Esophagus squamous epithelium (tissue), 4 donors: ENCODE data around the gene CABP1.

ENCODE experiments used
- POLR2A ChIP-seq, 4 donors: fragments of 450-650 bp; IDR thresholded peaks; one replicate each; pipeline ENCODE4 v1.6.1; 2017; ENCODE audit warnings: antibody characterized with exemption in 4 of 4, mild to moderate bottlenecking in 4 of 4, moderate library complexity in 3 of 4
- TF ChIP-seq, protein P1 (sequence below), 6 experiments: fragments of 450-650 bp in 4 of 6; fragments of 200-600 bp in 2 of 6; sonication (generic) in 2 of 6; IDR thresholded peaks; one replicate each; pipeline ENCODE4 v1.5.1; 2016 to 2019; ENCODE audit warnings: antibody characterized with exemption in 6 of 6, mild to moderate bottlenecking in 4 of 6, moderate library complexity in 4 of 6

DNA sequence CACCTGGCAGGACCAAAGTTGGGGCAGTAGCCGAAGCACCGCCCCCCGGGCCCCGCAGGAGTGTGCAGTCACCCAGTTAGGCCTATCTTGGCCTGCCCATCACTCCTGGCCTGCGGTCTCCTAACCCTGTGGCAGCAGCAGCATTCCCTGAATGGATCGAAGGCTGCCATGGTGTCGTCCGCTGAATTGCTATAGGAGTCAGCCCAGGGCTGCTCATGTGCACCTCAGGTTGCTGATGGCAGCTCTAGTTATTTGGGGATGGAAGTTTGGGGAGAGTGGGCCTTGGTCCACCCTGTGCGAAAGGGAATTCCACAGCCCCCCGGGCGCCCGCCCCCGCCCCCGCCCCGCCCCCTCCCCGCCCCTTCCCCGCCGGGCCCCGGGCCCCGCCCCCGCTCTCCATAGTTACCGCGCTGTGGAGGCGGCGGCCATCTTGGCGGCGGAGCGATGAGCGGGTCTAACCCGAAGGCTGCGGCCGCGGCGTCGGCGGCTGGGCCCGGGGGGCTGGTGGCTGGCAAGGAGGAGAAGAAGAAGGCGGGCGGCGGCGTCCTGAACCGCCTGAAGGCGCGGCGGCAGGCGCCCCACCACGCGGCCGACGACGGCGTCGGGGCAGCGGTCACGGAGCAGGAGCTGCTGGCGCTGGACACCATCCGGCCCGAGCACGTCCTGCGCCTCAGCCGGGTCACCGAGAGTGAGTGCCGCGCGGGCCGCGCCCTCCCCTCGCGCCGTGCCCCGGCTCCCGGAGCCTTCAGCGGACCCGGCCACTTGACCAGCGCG lies 69.8 kb downstream of the CABP1 start, which contains the start of gene UNC119B:
- no peak for TF ChIP-seq POLR2A (IDR thresholded peaks at IDR 0.05)
- TF ChIP-seq, protein P1, sequence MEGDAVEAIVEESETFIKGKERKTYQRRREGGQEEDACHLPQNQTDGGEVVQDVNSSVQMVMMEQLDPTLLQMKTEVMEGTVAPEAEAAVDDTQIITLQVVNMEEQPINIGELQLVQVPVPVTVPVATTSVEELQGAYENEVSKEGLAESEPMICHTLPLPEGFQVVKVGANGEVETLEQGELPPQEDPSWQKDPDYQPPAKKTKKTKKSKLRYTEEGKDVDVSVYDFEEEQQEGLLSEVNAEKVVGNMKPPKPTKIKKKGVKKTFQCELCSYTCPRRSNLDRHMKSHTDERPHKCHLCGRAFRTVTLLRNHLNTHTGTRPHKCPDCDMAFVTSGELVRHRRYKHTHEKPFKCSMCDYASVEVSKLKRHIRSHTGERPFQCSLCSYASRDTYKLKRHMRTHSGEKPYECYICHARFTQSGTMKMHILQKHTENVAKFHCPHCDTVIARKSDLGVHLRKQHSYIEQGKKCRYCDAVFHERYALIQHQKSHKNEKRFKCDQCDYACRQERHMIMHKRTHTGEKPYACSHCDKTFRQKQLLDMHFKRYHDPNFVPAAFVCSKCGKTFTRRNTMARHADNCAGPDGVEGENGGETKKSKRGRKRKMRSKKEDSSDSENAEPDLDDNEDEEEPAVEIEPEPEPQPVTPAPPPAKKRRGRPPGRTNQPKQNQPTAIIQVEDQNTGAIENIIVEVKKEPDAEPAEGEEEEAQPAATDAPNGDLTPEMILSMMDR (IDR thresholded peaks at IDR 0.05) = no peak
